Thyroid gland (tissue), 4 donors: ENCODE measurements around the gene PLXNA4.

Experiments used
- POLR2A ChIP-seq, 2 donors: fragments of 450-650 bp; IDR thresholded peaks; one replicate each; pipeline ENCODE4 v1.6.1; 2017; ENCODE audit warnings: antibody characterized with exemption in 2 of 2, mild to moderate bottlenecking in 2 of 2, moderate library complexity in 1 of 2
- TF ChIP-seq, protein P1 (sequence below), 6 experiments: fragments of 200-600 bp in 3 of 6; fragments of 450-650 bp in 3 of 6; sonication (generic) in 3 of 6; IDR thresholded peaks; one replicate each; pipeline ENCODE4 v1.5.1; 2016 to 2019; ENCODE audit warnings: antibody characterized with exemption in 6 of 6, mild to moderate bottlenecking in 2 of 6, inconsistent platforms in 1 of 6, moderate library complexity in 1 of 6

DNA sequence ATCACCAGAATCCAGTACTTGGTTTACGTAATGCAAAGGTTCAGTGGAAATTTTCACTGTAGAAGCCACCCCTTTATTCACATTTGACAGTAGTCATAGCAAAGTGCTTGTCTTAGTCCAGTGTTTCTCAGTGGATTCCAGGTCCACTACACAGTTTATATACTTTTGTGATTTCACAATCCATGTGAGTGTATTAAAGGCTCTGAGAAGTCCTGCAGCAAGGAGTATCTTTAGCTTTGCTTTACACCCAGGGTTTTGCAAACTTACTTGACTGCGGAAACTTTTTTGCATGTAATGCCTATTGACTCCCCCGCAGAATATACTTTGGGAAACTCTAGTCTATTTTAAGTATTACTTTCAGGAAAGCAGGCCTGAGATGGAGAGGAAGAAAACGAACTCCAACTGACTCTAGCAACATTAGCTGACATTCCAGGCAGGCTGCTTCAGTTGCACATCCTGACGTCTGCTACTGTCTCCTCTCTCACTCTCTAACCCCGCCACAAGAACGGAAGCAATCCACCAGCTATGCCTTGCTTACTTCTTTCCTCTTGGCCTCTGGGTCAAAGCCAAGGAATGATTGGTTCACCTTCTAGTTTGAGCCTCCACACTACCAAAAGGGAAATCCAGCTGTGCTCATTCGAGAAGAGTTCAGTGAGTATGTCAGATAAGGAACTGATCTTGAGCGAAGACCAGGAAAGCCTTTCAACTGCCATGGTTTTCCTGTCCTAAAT is 6.2 kb downstream of the PLXNA4 start:
- TF ChIP-seq, protein P1, sequence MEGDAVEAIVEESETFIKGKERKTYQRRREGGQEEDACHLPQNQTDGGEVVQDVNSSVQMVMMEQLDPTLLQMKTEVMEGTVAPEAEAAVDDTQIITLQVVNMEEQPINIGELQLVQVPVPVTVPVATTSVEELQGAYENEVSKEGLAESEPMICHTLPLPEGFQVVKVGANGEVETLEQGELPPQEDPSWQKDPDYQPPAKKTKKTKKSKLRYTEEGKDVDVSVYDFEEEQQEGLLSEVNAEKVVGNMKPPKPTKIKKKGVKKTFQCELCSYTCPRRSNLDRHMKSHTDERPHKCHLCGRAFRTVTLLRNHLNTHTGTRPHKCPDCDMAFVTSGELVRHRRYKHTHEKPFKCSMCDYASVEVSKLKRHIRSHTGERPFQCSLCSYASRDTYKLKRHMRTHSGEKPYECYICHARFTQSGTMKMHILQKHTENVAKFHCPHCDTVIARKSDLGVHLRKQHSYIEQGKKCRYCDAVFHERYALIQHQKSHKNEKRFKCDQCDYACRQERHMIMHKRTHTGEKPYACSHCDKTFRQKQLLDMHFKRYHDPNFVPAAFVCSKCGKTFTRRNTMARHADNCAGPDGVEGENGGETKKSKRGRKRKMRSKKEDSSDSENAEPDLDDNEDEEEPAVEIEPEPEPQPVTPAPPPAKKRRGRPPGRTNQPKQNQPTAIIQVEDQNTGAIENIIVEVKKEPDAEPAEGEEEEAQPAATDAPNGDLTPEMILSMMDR (IDR thresholded peaks at IDR 0.05) = no peak
- TF ChIP-seq POLR2A (IDR thresholded peaks at IDR 0.05) = no peak
